ENCODE measurements around the gene STAT3.

Gene STAT3

GRCh38 chr17:42286411-42287221, 101.6 kb downstream of the STAT3 start:
- H3K4me3 ChIP-seq (ENCODE audit: control insufficient read depth, low read depth, low read length) = no peak overlapping the region
- no peak for TF ChIP-seq CTCF (IDR thresholded peaks at IDR 0.05; ENCODE audit: control insufficient read depth, insufficient read depth, low read depth, low read length, missing control alignments)
- DNase-seq (ENCODE audit: low read depth) = no peak

- no peak overlapping the region for H3K4me3 ChIP-seq (ENCODE audit: control insufficient read depth, low read depth, low read length)
- DNase-seq (ENCODE audit: low read depth) = no peak
- TF ChIP-seq CTCF (IDR thresholded peaks at IDR 0.05; ENCODE audit: control insufficient read depth, insufficient read depth, low read depth, low read length, missing control alignments) = no peak
Observed at GRCh38 chr17:42285346-42286050, 102.7 kb downstream of the STAT3 start.

- DNase-seq (ENCODE audit: low read depth) = no peak
- no peak for TF ChIP-seq CTCF (IDR thresholded peaks at IDR 0.05; ENCODE audit: control insufficient read depth, insufficient read depth, low read depth, low read length, missing control alignments)
- H3K4me3 ChIP-seq (ENCODE audit: control insufficient read depth, low read depth, low read length) = no peak overlapping the region
Observed at GRCh38 chr17:42284566-42284965, 103.7 kb downstream of the STAT3 start.

- no peak for TF ChIP-seq CTCF (IDR thresholded peaks at IDR 0.05; ENCODE audit: control insufficient read depth, insufficient read depth, low read depth, low read length, missing control alignments)
- no peak overlapping the region for H3K4me3 ChIP-seq (ENCODE audit: control insufficient read depth, low read depth, low read length)
- no peak for DNase-seq (ENCODE audit: low read depth)
Observed at GRCh38 chr17:42284024-42284369, 104.2 kb downstream of the STAT3 start.

- TF ChIP-seq CTCF (IDR thresholded peaks at IDR 0.05; ENCODE audit: control insufficient read depth, insufficient read depth, low read depth, low read length, missing control alignments) = no peak
- DNase-seq (ENCODE audit: low read depth) = no peak
Observed at GRCh38 chr17:42283241-42284023, 104.8 kb downstream of the STAT3 start.

GRCh38 chr17:42282478-42283080, 105.7 kb downstream of the STAT3 start:
- H3K4me3 ChIP-seq (ENCODE audit: control insufficient read depth, low read depth, low read length) = no peak overlapping the region
- DNase-seq (ENCODE audit: low read depth) = no peak
- no peak for TF ChIP-seq CTCF (IDR thresholded peaks at IDR 0.05; ENCODE audit: control insufficient read depth, insufficient read depth, low read depth, low read length, missing control alignments)

More at GRCh38 chr17:42283241-42284023, 104.8 kb downstream of the STAT3 start:
- H3K4me3 ChIP-seq (ENCODE audit: control insufficient read depth, low read depth, low read length) = no peak overlapping the region

Data from AG09309 (cell line).